ENCODE data around the gene BCR. TPM values are rescaled to one million over a fixed set of nuclear protein-coding genes. Genes with fewer than 3 reads are reported as not detected.

The BCR gene
- total RNA-seq, 4 donors from 2014 or later = 38.7 to 50.0 (median 47.5) TPM

GRCh38 chr22:23218867-23219251 lies 38.5 kb downstream of the BCR start:
- TF ChIP-seq CTCF (IDR thresholded peaks at IDR 0.05) = no peak
- no peak for TF ChIP-seq POLR2A (IDR thresholded peaks at IDR 0.05)
- Histone ChIP-seq H3K27me3 (no peaks in the 10 kb centered on the region), H3K9me3 (no peaks in the 10 kb centered on the region), H3K36me3 (no peaks in the 10 kb centered on the region), H3K27ac (peak overlapping the region in 3 of 4 donors; percentile 44 to 79 (median 66)), H3K4me1 (peaks cover 48 to 99% (median 90%) of the 10 kb centered on the region in 3 donors), H3K4me3 (no peak overlapping the region)
- intact Hi-C loops (cut with DNase I) = no loop called here
- 43 to 52% methylated on average over 7 to 11 of the region's 11 CpGs for WGBS, 2 donors
- no peak for DNase-seq

GRCh38 chr22:23219317-23219716 lies 39.0 kb downstream of the BCR start:
- intact Hi-C loops (cut with DNase I) = no loop called here
- 58 to 60% methylated on average over 8 to 9 of the region's 10 CpGs for WGBS, 2 donors
- Histone ChIP-seq H3K4me3 (peak overlapping the region in 1 of 4 donors; percentile 9), H3K4me1 (peaks cover 52 to 99% (median 92%) of the 10 kb centered on the region in 3 donors), H3K27me3 (no peaks in the 10 kb centered on the region), H3K9me3 (no peaks in the 10 kb centered on the region), H3K36me3 (no peaks in the 10 kb centered on the region), H3K27ac (peak overlapping the region; percentile 44 to 79 (median 60))
- no peak for TF ChIP-seq POLR2A (IDR thresholded peaks at IDR 0.05)
- no peak for TF ChIP-seq CTCF (IDR thresholded peaks at IDR 0.05)
- no peak for DNase-seq

GRCh38 chr22:23219822-23220484 lies 39.6 kb downstream of the BCR start:
- Histone ChIP-seq H3K9me3 (no peaks in the 10 kb centered on the region), H3K27ac (peak overlapping the region; percentile 48 to 79 (median 60)), H3K27me3 (no peaks in the 10 kb centered on the region), H3K4me3 (peak overlapping the region in 1 of 4 donors; percentile 9), H3K4me1 (peaks cover 58 to 99% (median 95%) of the 10 kb centered on the region in 3 donors), H3K36me3 (no peaks in the 10 kb centered on the region)
- intact Hi-C loops (cut with DNase I) = no loop called here
- TF ChIP-seq CTCF (IDR thresholded peaks at IDR 0.05) (no peak), POLR2A (IDR thresholded peaks at IDR 0.05) (no peak)
- 26 to 34% methylated on average over 8 to 9 of the region's 12 CpGs for WGBS, 2 donors
- DNase-seq = no peak

- Histone ChIP-seq H3K36me3 (no peaks in the 10 kb centered on the region), H3K9me3 (no peaks in the 10 kb centered on the region), H3K27me3 (no peaks in the 10 kb centered on the region), H3K4me1 (peaks cover 62 to 99% (median 95%) of the 10 kb centered on the region in 3 donors), H3K27ac (peak overlapping the region; percentile 48 to 79 (median 60)), H3K4me3 (peak overlapping the region in 1 of 4 donors; percentile 7)
- intact Hi-C loops (cut with DNase I) = no loop called here
- WGBS, 2 donors = 37 to 65% methylated on average over 8 to 10 of the region's 11 CpGs
- DNase-seq = no peak
- TF ChIP-seq POLR2A (IDR thresholded peaks at IDR 0.05) (no peak), CTCF (IDR thresholded peaks at IDR 0.05) (no peak)
Measured at GRCh38 chr22:23220485-23221350, 40.4 kb downstream of the BCR start.

- H3K4me1 ChIP-seq = peaks cover 66 to 99% (median 93%) of the 10 kb centered on the region in 3 donors
- TF ChIP-seq CTCF (IDR thresholded peaks at IDR 0.05) (no peak), POLR2A (IDR thresholded peaks at IDR 0.05) (no peak)
- DNase-seq = no peak
- no peaks in the 10 kb centered on the region for H3K9me3 ChIP-seq
- H3K27me3 ChIP-seq = no peaks in the 10 kb centered on the region
- H3K36me3 ChIP-seq = no peaks in the 10 kb centered on the region
- intact Hi-C loops (cut with DNase I) = no loop called here
- WGBS, 2 donors = 70 to 94% methylated on average over 2 to 3 of the region's 3 CpGs
- peak overlapping the region in 1 of 4 donors; percentile 79 for H3K27ac ChIP-seq
- no peak overlapping the region for H3K4me3 ChIP-seq
Measured at GRCh38 chr22:23221351-23221804, 41.1 kb downstream of the BCR start.
